ENCODE data around the gene NOD2.

DNA sequence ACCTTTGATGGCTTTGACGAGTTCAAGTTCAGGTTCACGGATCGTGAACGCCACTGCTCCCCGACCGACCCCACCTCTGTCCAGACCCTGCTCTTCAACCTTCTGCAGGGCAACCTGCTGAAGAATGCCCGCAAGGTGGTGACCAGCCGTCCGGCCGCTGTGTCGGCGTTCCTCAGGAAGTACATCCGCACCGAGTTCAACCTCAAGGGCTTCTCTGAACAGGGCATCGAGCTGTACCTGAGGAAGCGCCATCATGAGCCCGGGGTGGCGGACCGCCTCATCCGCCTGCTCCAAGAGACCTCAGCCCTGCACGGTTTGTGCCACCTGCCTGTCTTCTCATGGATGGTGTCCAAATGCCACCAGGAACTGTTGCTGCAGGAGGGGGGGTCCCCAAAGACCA is 17.6 kb downstream of the NOD2 start:
- TF ChIP-seq, protein P1, sequence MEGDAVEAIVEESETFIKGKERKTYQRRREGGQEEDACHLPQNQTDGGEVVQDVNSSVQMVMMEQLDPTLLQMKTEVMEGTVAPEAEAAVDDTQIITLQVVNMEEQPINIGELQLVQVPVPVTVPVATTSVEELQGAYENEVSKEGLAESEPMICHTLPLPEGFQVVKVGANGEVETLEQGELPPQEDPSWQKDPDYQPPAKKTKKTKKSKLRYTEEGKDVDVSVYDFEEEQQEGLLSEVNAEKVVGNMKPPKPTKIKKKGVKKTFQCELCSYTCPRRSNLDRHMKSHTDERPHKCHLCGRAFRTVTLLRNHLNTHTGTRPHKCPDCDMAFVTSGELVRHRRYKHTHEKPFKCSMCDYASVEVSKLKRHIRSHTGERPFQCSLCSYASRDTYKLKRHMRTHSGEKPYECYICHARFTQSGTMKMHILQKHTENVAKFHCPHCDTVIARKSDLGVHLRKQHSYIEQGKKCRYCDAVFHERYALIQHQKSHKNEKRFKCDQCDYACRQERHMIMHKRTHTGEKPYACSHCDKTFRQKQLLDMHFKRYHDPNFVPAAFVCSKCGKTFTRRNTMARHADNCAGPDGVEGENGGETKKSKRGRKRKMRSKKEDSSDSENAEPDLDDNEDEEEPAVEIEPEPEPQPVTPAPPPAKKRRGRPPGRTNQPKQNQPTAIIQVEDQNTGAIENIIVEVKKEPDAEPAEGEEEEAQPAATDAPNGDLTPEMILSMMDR (IDR thresholded peaks at IDR 0.05; ENCODE audit: low read depth, low read length) = no peak
- no peak for TF ChIP-seq MYC (IDR thresholded peaks at IDR 0.05; ENCODE audit: low read depth, low read length)
